ENCODE results near the gene ODAD3. TPM values are rescaled to one million over a fixed set of nuclear protein-coding genes. Genes with fewer than 3 reads are reported as not detected.
A peak's percentile ranks its signal among the peaks of the same experiment; 100 is the strongest.

Gene ODAD3
- total and polyA plus RNA-seq, 2 of the 13 experiments (the other 11 are each of a cell fraction or from before 2014, with no cell fraction given) = 0.04 to 0.08 TPM

DNA sequence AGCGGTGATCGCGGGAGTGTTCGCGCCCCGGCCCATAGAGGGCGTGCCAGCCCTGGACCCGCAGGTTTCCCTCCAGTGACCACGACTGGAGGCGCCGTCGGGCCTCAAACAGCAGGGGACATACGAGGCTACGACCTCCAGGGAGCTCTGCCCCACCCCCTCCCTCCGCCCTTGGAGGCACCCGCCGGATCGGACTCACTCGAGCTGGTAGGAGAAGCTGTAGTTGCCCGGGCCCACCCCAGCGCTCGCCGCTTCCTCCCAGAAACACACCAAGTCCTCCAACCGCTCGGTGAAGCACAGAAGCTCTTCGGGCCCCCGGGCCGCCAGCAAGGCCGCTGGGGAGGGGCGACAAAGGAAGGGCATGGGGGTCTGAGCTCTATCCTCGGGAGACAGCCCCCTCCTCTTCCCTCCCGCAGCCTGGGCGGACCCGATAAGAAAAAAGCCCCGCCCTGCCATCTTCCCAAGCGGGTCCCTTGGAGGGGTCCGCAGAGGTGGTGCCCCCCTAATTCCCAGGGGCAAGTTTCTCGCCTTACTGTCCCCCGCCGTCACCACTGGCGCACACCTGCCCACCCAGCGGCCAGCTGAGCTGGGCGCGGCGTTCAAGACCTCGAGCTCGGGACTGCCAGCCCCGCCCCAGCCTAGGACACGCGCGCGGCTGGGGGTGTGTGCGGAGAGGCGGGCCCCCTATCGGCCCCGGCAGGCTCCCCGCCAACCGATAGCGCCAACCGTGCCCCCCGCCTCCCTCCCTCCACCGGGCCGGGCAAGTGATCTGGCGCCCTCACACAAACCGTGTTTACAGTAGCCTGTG lies 51.8 kb downstream of the ODAD3 start (continued):
- TF ChIP-seq, protein P1, sequence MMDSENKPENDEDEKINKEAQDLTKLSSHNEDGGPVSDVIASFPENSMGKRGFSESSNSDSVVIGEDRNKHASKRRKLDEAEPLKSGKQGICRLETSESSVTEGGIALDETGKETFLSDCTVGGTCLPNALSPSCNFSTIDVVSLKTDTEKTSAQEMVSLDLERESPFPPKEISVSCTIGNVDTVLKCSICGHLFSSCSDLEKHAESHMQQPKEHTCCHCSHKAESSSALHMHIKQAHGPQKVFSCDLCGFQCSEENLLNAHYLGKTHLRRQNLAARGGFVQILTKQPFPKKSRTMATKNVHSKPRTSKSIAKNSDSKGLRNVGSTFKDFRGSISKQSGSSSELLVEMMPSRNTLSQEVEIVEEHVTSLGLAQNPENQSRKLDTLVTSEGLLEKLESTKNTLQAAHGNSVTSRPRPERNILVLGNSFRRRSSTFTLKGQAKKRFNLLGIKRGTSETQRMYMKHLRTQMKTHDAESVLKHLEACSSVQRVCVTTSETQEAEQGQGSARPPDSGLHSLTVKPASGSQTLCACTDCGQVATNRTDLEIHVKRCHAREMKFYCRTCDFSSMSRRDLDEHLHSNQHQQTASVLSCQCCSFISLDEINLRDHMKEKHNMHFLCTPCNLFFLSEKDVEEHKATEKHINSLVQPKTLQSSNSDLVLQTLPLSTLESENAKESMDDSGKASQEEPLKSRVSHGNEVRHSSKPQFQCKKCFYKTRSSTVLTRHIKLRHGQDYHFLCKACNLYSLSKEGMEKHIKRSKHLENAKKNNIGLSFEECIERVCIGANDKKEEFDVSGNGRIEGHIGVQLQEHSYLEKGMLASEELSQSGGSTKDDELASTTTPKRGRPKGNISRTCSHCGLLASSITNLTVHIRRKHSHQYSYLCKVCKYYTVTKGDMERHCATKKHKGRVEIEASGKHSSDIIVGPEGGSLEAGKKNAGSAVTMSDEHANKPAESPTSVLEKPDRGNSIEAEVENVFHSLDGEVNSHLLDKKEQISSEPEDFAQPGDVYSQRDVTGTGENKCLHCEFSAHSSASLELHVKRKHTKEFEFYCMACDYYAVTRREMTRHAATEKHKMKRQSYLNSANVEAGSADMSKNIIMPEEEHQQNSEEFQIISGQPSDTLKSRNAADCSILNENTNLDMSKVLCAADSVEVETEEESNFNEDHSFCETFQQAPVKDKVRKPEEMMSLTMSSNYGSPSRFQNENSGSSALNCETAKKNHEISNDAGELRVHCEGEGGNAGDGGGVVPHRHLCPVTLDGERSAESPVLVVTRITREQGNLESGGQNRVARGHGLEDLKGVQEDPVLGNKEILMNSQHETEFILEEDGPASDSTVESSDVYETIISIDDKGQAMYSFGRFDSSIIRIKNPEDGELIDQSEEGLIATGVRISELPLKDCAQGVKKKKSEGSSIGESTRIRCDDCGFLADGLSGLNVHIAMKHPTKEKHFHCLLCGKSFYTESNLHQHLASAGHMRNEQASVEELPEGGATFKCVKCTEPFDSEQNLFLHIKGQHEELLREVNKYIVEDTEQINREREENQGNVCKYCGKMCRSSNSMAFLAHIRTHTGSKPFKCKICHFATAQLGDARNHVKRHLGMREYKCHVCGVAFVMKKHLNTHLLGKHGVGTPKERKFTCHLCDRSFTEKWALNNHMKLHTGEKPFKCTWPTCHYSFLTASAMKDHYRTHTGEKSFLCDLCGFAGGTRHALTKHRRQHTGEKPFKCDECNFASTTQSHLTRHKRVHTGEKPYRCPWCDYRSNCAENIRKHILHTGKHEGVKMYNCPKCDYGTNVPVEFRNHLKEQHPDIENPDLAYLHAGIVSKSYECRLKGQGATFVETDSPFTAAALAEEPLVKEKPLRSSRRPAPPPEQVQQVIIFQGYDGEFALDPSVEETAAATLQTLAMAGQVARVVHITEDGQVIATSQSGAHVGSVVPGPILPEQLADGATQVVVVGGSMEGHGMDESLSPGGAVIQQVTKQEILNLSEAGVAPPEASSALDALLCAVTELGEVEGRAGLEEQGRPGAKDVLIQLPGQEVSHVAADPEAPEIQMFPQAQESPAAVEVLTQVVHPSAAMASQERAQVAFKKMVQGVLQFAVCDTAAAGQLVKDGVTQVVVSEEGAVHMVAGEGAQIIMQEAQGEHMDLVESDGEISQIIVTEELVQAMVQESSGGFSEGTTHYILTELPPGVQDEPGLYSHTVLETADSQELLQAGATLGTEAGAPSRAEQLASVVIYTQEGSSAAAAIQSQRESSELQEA (CRISPR knock-in tag; IDR thresholded peaks at IDR 0.05; ENCODE audit: not compliant biosample characterization) = no peak
- TF ChIP-seq NFE2L2 (IDR thresholded peaks at IDR 0.05; ENCODE audit: low read length) (no peak), SP2 (CRISPR knock-in tag; IDR thresholded peaks at IDR 0.05) (peak; percentile 51; the same call in 1 of the 2 replicates), KMT2B (CRISPR knock-in tag; IDR thresholded peaks at IDR 0.05) (no peak), HES4 (CRISPR knock-in tag; IDR thresholded peaks at IDR 0.05; ENCODE audit: borderline replicate concordance) (peak; percentile 33; the same call in 1 of the 2 replicates), MEIS1 (CRISPR knock-in tag; IDR thresholded peaks at IDR 0.05; ENCODE audit: borderline replicate concordance) (no peak), ZNF724P (CRISPR knock-in tag; IDR thresholded peaks at IDR 0.05; ENCODE audit: borderline replicate concordance) (peak; percentile 0; the same call in 1 of the 2 replicates), HMGA1 (CRISPR knock-in tag; conservative IDR thresholded peaks at IDR 0.05) (no peak), ZNF773 (CRISPR knock-in tag; IDR thresholded peaks at IDR 0.05; ENCODE audit: borderline replicate concordance) (no peak), SP1 (IDR thresholded peaks at IDR 0.05) (no peak), SP1 (CRISPR knock-in tag; IDR thresholded peaks at IDR 0.05) (no peak), ZNF839 (CRISPR knock-in tag; IDR thresholded peaks at IDR 0.05; ENCODE audit: borderline replicate concordance) (no peak)
- TF ChIP-seq, protein P2, sequence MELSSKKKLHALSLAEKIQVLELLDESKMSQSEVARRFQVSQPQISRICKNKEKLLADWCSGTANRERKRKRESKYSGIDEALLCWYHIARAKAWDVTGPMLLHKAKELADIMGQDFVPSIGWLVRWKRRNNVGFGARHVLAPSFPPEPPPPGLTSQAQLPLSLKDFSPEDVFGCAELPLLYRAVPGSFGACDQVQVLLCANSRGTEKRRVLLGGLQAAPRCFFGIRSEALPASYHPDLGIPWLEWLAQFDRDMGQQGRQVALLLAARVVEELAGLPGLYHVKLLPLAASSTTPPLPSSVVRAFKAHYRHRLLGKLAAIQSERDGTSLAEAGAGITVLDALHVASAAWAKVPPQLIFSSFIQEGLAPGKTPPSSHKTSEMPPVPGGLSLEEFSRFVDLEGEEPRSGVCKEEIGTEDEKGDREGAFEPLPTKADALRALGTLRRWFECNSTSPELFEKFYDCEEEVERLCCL (CRISPR knock-in tag; IDR thresholded peaks at IDR 0.05; ENCODE audit: borderline replicate concordance) = no peak
- TF ChIP-seq, protein P3, sequence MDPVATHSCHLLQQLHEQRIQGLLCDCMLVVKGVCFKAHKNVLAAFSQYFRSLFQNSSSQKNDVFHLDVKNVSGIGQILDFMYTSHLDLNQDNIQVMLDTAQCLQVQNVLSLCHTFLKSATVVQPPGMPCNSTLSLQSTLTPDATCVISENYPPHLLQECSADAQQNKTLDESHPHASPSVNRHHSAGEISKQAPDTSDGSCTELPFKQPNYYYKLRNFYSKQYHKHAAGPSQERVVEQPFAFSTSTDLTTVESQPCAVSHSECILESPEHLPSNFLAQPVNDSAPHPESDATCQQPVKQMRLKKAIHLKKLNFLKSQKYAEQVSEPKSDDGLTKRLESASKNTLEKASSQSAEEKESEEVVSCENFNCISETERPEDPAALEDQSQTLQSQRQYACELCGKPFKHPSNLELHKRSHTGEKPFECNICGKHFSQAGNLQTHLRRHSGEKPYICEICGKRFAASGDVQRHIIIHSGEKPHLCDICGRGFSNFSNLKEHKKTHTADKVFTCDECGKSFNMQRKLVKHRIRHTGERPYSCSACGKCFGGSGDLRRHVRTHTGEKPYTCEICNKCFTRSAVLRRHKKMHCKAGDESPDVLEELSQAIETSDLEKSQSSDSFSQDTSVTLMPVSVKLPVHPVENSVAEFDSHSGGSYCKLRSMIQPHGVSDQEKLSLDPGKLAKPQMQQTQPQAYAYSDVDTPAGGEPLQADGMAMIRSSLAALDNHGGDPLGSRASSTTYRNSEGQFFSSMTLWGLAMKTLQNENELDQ (CRISPR knock-in tag; IDR thresholded peaks at IDR 0.05; ENCODE audit: borderline replicate concordance) = no peak
- TF ChIP-seq, protein P4, sequence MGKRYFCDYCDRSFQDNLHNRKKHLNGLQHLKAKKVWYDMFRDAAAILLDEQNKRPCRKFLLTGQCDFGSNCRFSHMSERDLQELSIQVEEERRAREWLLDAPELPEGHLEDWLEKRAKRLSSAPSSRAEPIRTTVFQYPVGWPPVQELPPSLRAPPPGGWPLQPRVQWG (CRISPR knock-in tag; IDR thresholded peaks at IDR 0.05; ENCODE audit: borderline replicate concordance, low read depth) = no peak
